ENCODE results near the gene RNASE4.
"Not testable (repeated sequence)": the region's sequence is repeated elsewhere in the genome, so short reads cannot be mapped to it uniquely, and the experiment has no call there.

Gene RNASE4

GRCh38 chr14:20726531-20726930, 42.2 kb downstream of the RNASE4 start:
- no peak overlapping the region for H3K4me3 ChIP-seq (ENCODE audit: low read length)
- no peak for DNase-seq (ENCODE audit: low read depth)
- no peak for TF ChIP-seq CTCF (conservative IDR thresholded peaks at IDR 0.05; ENCODE audit: low read depth, low read length)

- no peak for DNase-seq (ENCODE audit: low read depth)
- no peak overlapping the region for H3K4me3 ChIP-seq (ENCODE audit: low read length)
- no peak for TF ChIP-seq CTCF (conservative IDR thresholded peaks at IDR 0.05; ENCODE audit: low read depth, low read length)
These were observed 46.5 kb downstream of the RNASE4 start for GRCh38 chr14:20730891-20731290.

GRCh38 chr14:20732477-20732876, 48.1 kb downstream of the RNASE4 start:
- no peak overlapping the region for H3K4me3 ChIP-seq (ENCODE audit: low read length)
- no peak for DNase-seq (ENCODE audit: low read depth)
- no peak for TF ChIP-seq CTCF (conservative IDR thresholded peaks at IDR 0.05; ENCODE audit: low read depth, low read length)

- no peak for TF ChIP-seq CTCF (conservative IDR thresholded peaks at IDR 0.05; ENCODE audit: low read depth, low read length)
- no peak overlapping the region for H3K4me3 ChIP-seq (ENCODE audit: low read length)
- no peak for DNase-seq (ENCODE audit: low read depth)
These were observed 48.7 kb downstream of the RNASE4 start for GRCh38 chr14:20732979-20733635.

- no peak overlapping the region for H3K4me3 ChIP-seq (ENCODE audit: low read length)
- DNase-seq (ENCODE audit: low read depth), result no peak
- no peak for TF ChIP-seq CTCF (conservative IDR thresholded peaks at IDR 0.05; ENCODE audit: low read depth, low read length)
These were observed 49.5 kb downstream of the RNASE4 start for GRCh38 chr14:20733684-20734429.

- TF ChIP-seq CTCF (conservative IDR thresholded peaks at IDR 0.05; ENCODE audit: low read depth, low read length), result no peak
- no peak overlapping the region for H3K4me3 ChIP-seq (ENCODE audit: low read length)
- DNase-seq (ENCODE audit: low read depth), result no peak
These were observed 50.1 kb downstream of the RNASE4 start for GRCh38 chr14:20734430-20734806.

- not testable (repeated sequence) for DNase-seq (ENCODE audit: low read depth); H3K4me3 ChIP-seq (ENCODE audit: low read length)
These were observed 53.9 kb downstream of the RNASE4 start for GRCh38 chr14:20738292-20738691.
